ENCODE data around the gene NUDT22.

The NUDT22 gene

DNA sequence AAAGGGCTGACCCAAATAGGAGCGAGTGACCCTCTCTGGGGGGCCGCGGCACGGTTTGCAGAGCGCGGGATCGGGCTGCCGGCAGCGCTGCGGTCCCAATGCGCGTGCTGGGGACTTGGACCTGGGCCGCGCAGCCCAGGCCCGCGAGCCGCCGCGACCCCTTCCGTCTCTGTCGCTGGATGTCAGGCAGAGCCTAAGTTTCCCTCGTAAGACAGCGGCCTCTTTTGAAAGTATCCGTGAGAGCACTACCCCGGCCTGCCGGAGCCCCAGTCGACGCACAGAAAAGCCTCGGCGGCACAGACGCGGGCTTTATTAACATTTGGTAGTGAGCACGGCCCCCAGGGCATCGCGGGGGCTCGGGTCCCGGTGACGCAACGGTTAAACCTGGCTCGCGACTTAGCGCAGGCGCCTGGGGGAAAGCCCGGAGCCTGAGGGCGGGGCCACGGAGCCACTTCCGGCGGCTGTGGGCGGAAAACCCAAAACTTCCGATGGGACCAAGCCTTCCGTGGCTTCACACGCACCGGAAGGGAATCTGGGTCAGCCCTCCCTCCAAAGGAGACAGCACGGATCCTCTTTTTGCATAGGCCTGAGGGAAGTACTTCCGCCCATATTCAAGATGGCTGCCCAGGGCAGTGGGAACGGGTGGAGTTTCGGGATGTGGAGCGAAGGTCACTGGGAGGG is 43.6 kb downstream of the NUDT22 start:
- DNase-seq (ENCODE audit: low read depth in 2 of 2): peak; percentile 96

DNA sequence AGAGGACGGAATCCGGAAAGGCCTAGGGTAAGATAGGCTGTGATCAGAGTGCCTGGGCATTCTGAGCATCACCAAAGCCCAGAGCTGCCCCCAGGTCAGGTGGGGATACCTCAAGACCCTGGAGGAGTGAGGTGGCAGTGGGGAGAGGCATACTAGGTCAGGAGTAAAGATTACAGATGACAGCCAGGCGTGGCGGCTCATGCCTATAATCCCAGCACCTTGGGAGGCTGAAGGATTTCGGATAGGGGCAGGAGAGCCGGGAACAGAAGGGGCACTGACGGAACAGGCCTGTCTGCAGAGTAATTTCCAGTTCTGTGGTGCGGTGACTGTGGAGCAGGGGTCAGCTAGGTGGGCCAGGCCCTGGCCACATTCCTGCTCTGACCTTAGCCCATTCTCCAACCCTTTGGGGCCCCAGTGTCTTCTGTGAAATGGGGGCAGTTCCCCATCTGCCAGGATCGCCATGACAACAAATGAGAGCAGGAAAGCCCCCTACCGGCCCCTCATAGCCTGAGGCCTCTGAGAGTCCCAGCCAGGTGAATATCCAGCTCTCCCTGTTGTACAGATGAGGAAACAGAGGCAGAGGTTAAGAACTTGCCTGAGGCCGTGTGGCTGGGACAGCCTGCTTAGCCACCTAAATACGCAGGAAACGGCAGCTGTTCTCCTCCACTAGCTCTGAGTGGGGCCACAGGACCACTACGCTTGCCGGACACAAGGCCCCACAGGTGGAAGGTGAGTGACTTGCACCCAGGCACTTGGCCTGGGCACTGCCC is 49.1 kb downstream of the NUDT22 start:
- DNase-seq (ENCODE audit: low read depth in 2 of 2): no peak

DNA sequence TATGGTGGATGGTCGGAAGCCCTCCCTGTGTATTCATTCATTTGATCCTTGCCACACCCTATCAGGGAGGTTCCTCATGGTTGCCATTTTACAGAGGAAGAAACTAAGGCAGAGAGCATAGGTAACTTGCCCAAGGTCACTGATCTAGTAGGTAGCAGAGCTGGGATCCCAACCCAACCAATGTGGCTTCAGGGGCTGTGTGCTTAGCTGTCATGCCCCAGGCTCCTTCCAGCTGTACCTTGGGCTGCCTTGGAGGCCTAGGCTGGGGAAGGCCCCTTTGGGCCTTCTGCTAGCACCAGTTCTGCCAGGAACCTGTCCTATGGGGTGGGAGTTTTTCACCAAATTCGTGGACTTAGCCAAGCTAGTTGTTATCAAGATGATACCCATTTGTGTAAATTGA is 49.8 kb downstream of the NUDT22 start:
- DNase-seq (ENCODE audit: low read depth in 2 of 2): no peak

DNA sequence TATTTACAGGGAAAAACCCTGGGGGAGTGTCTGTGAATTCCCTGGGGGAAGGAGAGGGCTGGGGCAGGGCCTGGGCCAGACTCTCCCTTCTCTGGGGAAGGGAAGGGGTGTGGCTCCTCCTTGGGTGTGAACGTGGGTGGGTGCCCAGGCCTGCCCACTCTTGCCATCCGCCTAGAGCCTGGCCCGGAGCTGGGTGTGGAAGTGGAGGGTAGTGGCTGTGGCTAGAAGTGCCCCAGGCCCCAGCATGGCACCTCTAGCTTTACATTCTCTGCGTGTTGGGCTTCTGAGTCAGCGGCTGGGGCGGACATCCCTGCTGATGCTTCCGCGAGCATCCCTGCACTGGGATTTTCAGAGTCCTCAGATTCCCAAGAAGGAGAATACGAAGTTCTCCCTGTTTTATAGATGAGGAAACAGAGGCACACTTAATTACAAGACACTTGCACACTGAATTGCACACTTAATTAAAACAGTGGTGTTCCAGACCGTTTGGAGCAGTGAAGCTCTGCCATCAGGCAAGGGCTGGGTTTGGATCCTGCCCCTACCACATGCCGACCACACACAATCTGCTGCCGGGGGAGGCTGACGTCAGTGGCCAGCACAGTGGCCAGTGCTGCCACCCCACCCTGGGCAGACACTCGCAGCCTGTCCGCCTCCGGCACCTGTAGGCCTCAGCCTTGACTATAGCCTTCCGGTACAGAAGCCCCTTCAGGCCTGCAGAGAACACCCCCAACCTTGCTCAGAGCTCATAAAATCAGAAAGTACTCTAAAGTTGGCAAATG is 50.8 kb downstream of the NUDT22 start:
- no peak for DNase-seq (ENCODE audit: low read depth in 2 of 2)

DNA sequence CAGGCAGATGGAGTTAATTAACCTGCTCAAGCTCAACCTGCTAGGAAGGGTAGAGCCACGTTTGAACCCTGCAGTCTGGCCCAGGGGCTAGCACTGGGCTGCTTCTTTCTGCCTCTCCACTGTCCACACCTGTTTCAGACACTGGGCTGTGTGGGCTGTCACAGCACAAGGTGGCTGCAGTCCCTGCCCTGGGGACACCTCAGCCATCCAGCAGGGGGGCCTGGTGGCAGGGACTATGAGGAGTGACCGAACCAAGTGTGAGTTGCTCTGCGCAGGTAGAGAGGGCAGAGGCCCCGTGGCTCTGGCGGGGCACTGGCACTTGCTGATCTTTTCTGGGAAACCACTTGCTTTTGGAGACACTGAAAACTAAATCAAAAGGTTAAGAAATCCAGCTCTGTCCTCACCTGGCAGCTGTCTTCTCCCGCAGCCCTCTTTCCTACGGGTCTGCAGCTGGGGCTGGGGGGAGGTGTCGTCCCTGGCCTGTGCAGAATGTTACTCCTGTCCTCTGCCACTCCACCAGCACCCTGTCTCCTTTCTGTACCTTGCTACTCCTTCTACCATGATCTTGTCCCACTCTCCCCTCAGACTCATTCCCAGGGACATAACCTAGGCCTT is 52.6 kb downstream of the NUDT22 start:
- no peak for DNase-seq (ENCODE audit: low read depth in 2 of 2)

Measured in stimulated activated CD8-positive, alpha-beta memory T cell treated with anti-CD3 and anti-CD28 coated beads, Interleukin-7, amount 100 ng/mL, for 4 hours (primary cell).